Suprapubic skin (tissue), 4 donors: Measurements from ENCODE around the gene CRYL1. TPM values are rescaled to one million over a fixed set of nuclear protein-coding genes. Genes with fewer than 3 reads are reported as not detected.

Source experiments
- DNase-seq, 2 donors: peaks; one replicate each; pipeline ENCODE4 v3.0.0-alpha.2; 2019; ENCODE audit warnings: low spot score in 2 of 2
- H3K27ac ChIP-seq: fragments of 200-600 bp; sonication (generic); one replicate; pipeline ENCODE4 v1.5.1; 2019
- H3K27me3 ChIP-seq: fragments of 200-600 bp; sonication (generic); one replicate; pipeline ENCODE4 v1.5.1; 2019
- H3K36me3 ChIP-seq: fragments of 200-600 bp; sonication (generic); one replicate; pipeline ENCODE4 v1.5.1; 2019
- H3K4me1 ChIP-seq: fragments of 200-600 bp; sonication (generic); one replicate; pipeline ENCODE4 v1.5.1; 2019
- H3K4me3 ChIP-seq: fragments of 200-600 bp; sonication (generic); one replicate; pipeline ENCODE4 v1.5.1; 2019; ENCODE audit warnings: mild to moderate bottlenecking
- H3K9me3 ChIP-seq: fragments of 200-600 bp; sonication (generic); one replicate; pipeline ENCODE4 v1.5.1; 2019
- EP300 ChIP-seq: sonication (generic); formaldehyde crosslinking; IDR thresholded peaks from one replicate; pipeline ENCODE4 v1.6.1; 2017; ENCODE audit warnings: antibody characterized with exemption
- POLR2A ChIP-seq, 2 donors: fragments of 450-650 bp; IDR thresholded peaks; one replicate each; pipeline ENCODE4 v1.6.1; 2017; ENCODE audit warnings: antibody characterized with exemption in 2 of 2, mild to moderate bottlenecking in 2 of 2, moderate library complexity in 2 of 2
- POLR2AphosphoS5 ChIP-seq, 3 donors: sonication (generic); formaldehyde crosslinking; IDR thresholded peaks; one replicate each; pipeline ENCODE4 v1.6.1; 2017; ENCODE audit warnings: antibody characterized with exemption in 3 of 3
- WGBS: methylation state at CpG from one replicate; pipeline ENCODE4 v1.1.5; 2018; 5-methylcytosine and 5-hydroxymethylcytosine counted together
- total RNA-seq, 4 donors: library from RNA; depleted of rRNA; stranded (reverse); fragments of >200 nt; gene quantifications; one replicate each; pipeline ENCODE4 v1.1.0, GENCODE V29; 2016
- TF ChIP-seq, protein P1 (sequence below), 2 donors: fragments of 200-600 bp in 1 of 2; fragments of 450-650 bp in 1 of 2; sonication (generic) in 1 of 2; IDR thresholded peaks; one replicate each; pipeline ENCODE4 v1.5.1; 2016 to 2019; ENCODE audit warnings: antibody characterized with exemption in 2 of 2, mild to moderate bottlenecking in 1 of 2, moderate library complexity in 1 of 2

Gene CRYL1
- total RNA-seq, 4 donors from 2014 or later, result 15.9 to 20.1 (median 18.4) TPM

- 64% methylated on average over 6 of the region's 6 CpGs for WGBS
- DNase-seq, result no peak
Observed at GRCh38 chr13:20457670-20458069, 68.0 kb downstream of the CRYL1 start.

GRCh38 chr13:20456737-20457136, 68.9 kb downstream of the CRYL1 start:
- Histone ChIP-seq H3K9me3 (no peaks in the 10 kb centered on the region), H3K4me3 (no peak overlapping the region), H3K27me3 (no peaks in the 10 kb centered on the region), H3K4me1 (peaks cover 8% of the 10 kb centered on the region), H3K36me3 (no peaks in the 10 kb centered on the region), H3K27ac (no peak overlapping the region)
- no peak for DNase-seq
- TF ChIP-seq POLR2AphosphoS5 (IDR thresholded peaks at IDR 0.05), result no peak
- WGBS, result 64% methylated on average over 2 of the region's 2 CpGs

More at GRCh38 chr13:20457670-20458069, 68.0 kb downstream of the CRYL1 start:
- peaks cover 17% of the 10 kb centered on the region for H3K4me1 ChIP-seq
- no peaks in the 10 kb centered on the region for H3K27me3 ChIP-seq
- no peak for TF ChIP-seq POLR2A (IDR thresholded peaks at IDR 0.05)
- TF ChIP-seq POLR2AphosphoS5 (IDR thresholded peaks at IDR 0.05), result no peak
- TF ChIP-seq, protein P1, sequence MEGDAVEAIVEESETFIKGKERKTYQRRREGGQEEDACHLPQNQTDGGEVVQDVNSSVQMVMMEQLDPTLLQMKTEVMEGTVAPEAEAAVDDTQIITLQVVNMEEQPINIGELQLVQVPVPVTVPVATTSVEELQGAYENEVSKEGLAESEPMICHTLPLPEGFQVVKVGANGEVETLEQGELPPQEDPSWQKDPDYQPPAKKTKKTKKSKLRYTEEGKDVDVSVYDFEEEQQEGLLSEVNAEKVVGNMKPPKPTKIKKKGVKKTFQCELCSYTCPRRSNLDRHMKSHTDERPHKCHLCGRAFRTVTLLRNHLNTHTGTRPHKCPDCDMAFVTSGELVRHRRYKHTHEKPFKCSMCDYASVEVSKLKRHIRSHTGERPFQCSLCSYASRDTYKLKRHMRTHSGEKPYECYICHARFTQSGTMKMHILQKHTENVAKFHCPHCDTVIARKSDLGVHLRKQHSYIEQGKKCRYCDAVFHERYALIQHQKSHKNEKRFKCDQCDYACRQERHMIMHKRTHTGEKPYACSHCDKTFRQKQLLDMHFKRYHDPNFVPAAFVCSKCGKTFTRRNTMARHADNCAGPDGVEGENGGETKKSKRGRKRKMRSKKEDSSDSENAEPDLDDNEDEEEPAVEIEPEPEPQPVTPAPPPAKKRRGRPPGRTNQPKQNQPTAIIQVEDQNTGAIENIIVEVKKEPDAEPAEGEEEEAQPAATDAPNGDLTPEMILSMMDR (IDR thresholded peaks at IDR 0.05), result no peak
- no peaks in the 10 kb centered on the region for H3K9me3 ChIP-seq
- H3K27ac ChIP-seq, result no peak overlapping the region
- H3K4me3 ChIP-seq, result no peak overlapping the region
- no peaks in the 10 kb centered on the region for H3K36me3 ChIP-seq

DNA sequence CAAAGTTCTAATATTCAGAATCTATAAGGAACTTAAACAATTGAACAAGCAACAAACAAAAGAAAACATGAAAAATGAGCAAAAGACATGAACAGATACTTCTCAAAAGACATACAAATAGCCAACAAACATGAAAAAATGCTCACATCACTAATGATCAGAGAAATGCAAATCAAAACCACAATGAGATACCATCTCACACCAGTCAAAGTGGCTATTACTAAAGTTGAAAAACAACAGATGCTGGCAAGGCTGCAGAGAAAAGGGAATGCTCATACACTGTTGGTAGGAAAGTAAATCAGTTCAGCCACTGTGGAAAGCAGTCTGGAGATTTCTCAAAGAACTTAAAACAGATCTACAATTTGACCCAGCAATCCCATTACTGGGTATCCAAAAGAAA, 74.3 kb downstream of the CRYL1 start:
- no peak overlapping the region for H3K4me3 ChIP-seq
- no peaks in the 10 kb centered on the region for H3K36me3 ChIP-seq
- no peak overlapping the region for H3K27ac ChIP-seq
- TF ChIP-seq, protein P1 (IDR thresholded peaks at IDR 0.05), result no peak
- TF ChIP-seq EP300 (no peak), POLR2A (IDR thresholded peaks at IDR 0.05) (no peak), POLR2AphosphoS5 (IDR thresholded peaks at IDR 0.05) (no peak)
- H3K4me1 ChIP-seq, result no peaks in the 10 kb centered on the region
- DNase-seq, result no peak
- H3K9me3 ChIP-seq, result peaks cover 4% of the 10 kb centered on the region
- H3K27me3 ChIP-seq, result no peaks in the 10 kb centered on the region

GRCh38 chr13:20448470-20448869, 77.2 kb downstream of the CRYL1 start:
- 85% methylated on average over 1 of the region's 1 CpG for WGBS

DNA sequence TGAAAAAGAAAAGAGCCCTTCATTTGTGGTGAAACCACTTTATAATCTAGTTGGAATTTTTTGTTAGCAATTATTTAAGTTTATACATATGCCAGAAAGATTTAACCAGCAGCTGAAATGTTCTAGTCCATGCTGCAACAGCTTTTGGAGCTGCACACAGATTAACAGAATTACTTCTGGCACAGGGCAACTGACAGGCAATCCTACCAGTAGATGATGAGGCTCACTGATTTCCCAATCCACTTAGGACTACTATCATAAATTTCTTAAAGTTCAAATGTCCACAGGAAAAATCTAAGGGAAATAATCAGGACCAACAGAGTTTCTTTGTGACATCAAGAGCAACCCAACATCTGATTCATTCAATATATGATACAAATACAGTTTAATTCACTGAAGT, 78.8 kb downstream of the CRYL1 start:
- Histone ChIP-seq H3K4me3 (no peak overlapping the region), H3K36me3 (no peaks in the 10 kb centered on the region), H3K27me3 (no peaks in the 10 kb centered on the region), H3K27ac (no peak overlapping the region), H3K9me3 (peaks cover 4% of the 10 kb centered on the region), H3K4me1 (no peaks in the 10 kb centered on the region)
- no peak for TF ChIP-seq POLR2A (IDR thresholded peaks at IDR 0.05)
- TF ChIP-seq, protein P1 (IDR thresholded peaks at IDR 0.05), result no peak
- no peak for TF ChIP-seq EP300
- no peak for TF ChIP-seq POLR2AphosphoS5 (IDR thresholded peaks at IDR 0.05)
- DNase-seq, result no peak

More at GRCh38 chr13:20448470-20448869, 77.2 kb downstream of the CRYL1 start:
- DNase-seq, result no peak
- Histone ChIP-seq H3K4me1 (no peaks in the 10 kb centered on the region), H3K27ac (no peak overlapping the region), H3K36me3 (no peaks in the 10 kb centered on the region), H3K27me3 (no peaks in the 10 kb centered on the region), H3K4me3 (no peak overlapping the region), H3K9me3 (peaks cover 4% of the 10 kb centered on the region)
- TF ChIP-seq EP300 (no peak), POLR2A (IDR thresholded peaks at IDR 0.05) (no peak), POLR2AphosphoS5 (IDR thresholded peaks at IDR 0.05) (no peak)
- TF ChIP-seq, protein P1 (IDR thresholded peaks at IDR 0.05), result no peak

GRCh38 chr13:20446405-20446804, 79.3 kb downstream of the CRYL1 start:
- peaks cover 4% of the 10 kb centered on the region for H3K9me3 ChIP-seq
- no peak overlapping the region for H3K4me3 ChIP-seq
- TF ChIP-seq EP300, result no peak
- TF ChIP-seq POLR2AphosphoS5 (IDR thresholded peaks at IDR 0.05), result no peak
- TF ChIP-seq, protein P1 (IDR thresholded peaks at IDR 0.05), result no peak
- no peak for TF ChIP-seq POLR2A (IDR thresholded peaks at IDR 0.05)
- H3K36me3 ChIP-seq, result no peaks in the 10 kb centered on the region
- DNase-seq, result no peak
- H3K27ac ChIP-seq, result no peak overlapping the region
- 62% methylated on average over 1 of the region's 1 CpG for WGBS
- H3K27me3 ChIP-seq, result no peaks in the 10 kb centered on the region
- H3K4me1 ChIP-seq, result peaks cover under 1% of the 10 kb centered on the region
